RWPE2 (cell line): Measurements from ENCODE around the gene UBALD2.

ENCODE experiments used
- ATAC-seq: fragments of 200-7000 bp; cut with Tn5 transposase; 3 replicates; pipeline ENCODE4 v1.9.1; 2021; ENCODE audit warnings: low read depth
- DNase-seq: peaks from one replicate; pipeline ENCODE4 v3.0.0-alpha.2; 2020; ENCODE audit warnings: low spot score
- H3K27ac ChIP-seq: fragments of 450-650 bp; 2 replicates; pipeline ENCODE4 v1.5.1; 2017; ENCODE audit warnings: mild to moderate bottlenecking; ENCODE audit not compliant: poor library complexity, severe bottlenecking
- H3K27me3 ChIP-seq: fragments of 250-450 bp; sonication (Bioruptor Pico); 2 replicates; pipeline ENCODE4 v1.5.1; 2021; ENCODE audit warnings: mild to moderate bottlenecking, moderate library complexity; ENCODE audit not compliant: insufficient read depth, poor library complexity, severe bottlenecking
- H3K36me3 ChIP-seq: fragments of 250-450 bp; sonication (Bioruptor Pico); 2 replicates; pipeline ENCODE4 v1.5.1; 2020; ENCODE audit warnings: low read depth, mild to moderate bottlenecking, moderate library complexity
- H3K4me1 ChIP-seq: fragments of 250-450 bp; sonication (Bioruptor Pico); 2 replicates; pipeline ENCODE4 v1.5.1; 2021; ENCODE audit warnings: mild to moderate bottlenecking, moderate library complexity; ENCODE audit not compliant: insufficient read depth, poor library complexity, severe bottlenecking
- H3K4me3 ChIP-seq: fragments of 250-450 bp; sonication (Bioruptor Pico); 2 replicates; pipeline ENCODE4 v1.5.1; 2021; ENCODE audit warnings: mild to moderate bottlenecking, moderate library complexity; ENCODE audit not compliant: severe bottlenecking
- H3K9me3 ChIP-seq: fragments of 250-450 bp; sonication (Bioruptor Pico); 2 replicates; pipeline ENCODE4 v1.5.1; 2021; ENCODE audit warnings: mild to moderate bottlenecking, moderate library complexity; ENCODE audit not compliant: severe bottlenecking
- TF ChIP-seq, protein P1 (sequence below): fragments of 450-650 bp; IDR thresholded peaks from one replicate; pipeline ENCODE4 v1.5.1; 2017; ENCODE audit warnings: mild to moderate bottlenecking, moderate library complexity; ENCODE audit not compliant: poor library complexity, severe bottlenecking

UBALD2 gene

GRCh38 chr17:76309461-76309860 lies 44.3 kb downstream of the UBALD2 start:
- Histone ChIP-seq H3K27ac (no peak overlapping the region), H3K9me3 (no peaks in the 10 kb centered on the region), H3K36me3 (peaks cover 40% of the 10 kb centered on the region), H3K4me1 (no peaks in the 10 kb centered on the region), H3K27me3 (no peaks in the 10 kb centered on the region), H3K4me3 (no peak overlapping the region)
- ATAC-seq (no peak), DNase-seq (no peak)
- TF ChIP-seq, protein P1, sequence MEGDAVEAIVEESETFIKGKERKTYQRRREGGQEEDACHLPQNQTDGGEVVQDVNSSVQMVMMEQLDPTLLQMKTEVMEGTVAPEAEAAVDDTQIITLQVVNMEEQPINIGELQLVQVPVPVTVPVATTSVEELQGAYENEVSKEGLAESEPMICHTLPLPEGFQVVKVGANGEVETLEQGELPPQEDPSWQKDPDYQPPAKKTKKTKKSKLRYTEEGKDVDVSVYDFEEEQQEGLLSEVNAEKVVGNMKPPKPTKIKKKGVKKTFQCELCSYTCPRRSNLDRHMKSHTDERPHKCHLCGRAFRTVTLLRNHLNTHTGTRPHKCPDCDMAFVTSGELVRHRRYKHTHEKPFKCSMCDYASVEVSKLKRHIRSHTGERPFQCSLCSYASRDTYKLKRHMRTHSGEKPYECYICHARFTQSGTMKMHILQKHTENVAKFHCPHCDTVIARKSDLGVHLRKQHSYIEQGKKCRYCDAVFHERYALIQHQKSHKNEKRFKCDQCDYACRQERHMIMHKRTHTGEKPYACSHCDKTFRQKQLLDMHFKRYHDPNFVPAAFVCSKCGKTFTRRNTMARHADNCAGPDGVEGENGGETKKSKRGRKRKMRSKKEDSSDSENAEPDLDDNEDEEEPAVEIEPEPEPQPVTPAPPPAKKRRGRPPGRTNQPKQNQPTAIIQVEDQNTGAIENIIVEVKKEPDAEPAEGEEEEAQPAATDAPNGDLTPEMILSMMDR = no peak

GRCh38 chr17:76312735-76313134 lies 47.6 kb downstream of the UBALD2 start:
- no peak for ATAC-seq
- H3K4me3 ChIP-seq = no peak overlapping the region
- TF ChIP-seq, protein P1 = no peak
- no peak for DNase-seq
- H3K4me1 ChIP-seq = no peaks in the 10 kb centered on the region
- H3K36me3 ChIP-seq = peaks cover 46% of the 10 kb centered on the region
- H3K27ac ChIP-seq = no peak overlapping the region
- H3K27me3 ChIP-seq = no peaks in the 10 kb centered on the region
- no peaks in the 10 kb centered on the region for H3K9me3 ChIP-seq

- H3K36me3 ChIP-seq = peaks cover 55% of the 10 kb centered on the region
These were observed 49.5 kb downstream of the UBALD2 start for GRCh38 chr17:76314392-76315227.

GRCh38 chr17:76317535-76317934 lies 52.4 kb downstream of the UBALD2 start:
- Histone ChIP-seq H3K27ac (no peak overlapping the region), H3K36me3 (peaks cover 45% of the 10 kb centered on the region), H3K4me3 (no peak overlapping the region), H3K27me3 (no peaks in the 10 kb centered on the region), H3K4me1 (no peaks in the 10 kb centered on the region), H3K9me3 (no peaks in the 10 kb centered on the region)
- ATAC-seq = no peak
- no peak for DNase-seq
- TF ChIP-seq, protein P1 = no peak

More at GRCh38 chr17:76314392-76315227, 49.5 kb downstream of the UBALD2 start:
- H3K4me3 ChIP-seq = no peak overlapping the region
- DNase-seq (no peak), ATAC-seq (no peak)
- no peaks in the 10 kb centered on the region for H3K27me3 ChIP-seq
- H3K4me1 ChIP-seq = no peaks in the 10 kb centered on the region
- TF ChIP-seq, protein P1 = no peak
- H3K27ac ChIP-seq = no peak overlapping the region
- H3K9me3 ChIP-seq = no peaks in the 10 kb centered on the region

- TF ChIP-seq, protein P1 = no peak
- DNase-seq = no peak
These were observed 53.4 kb downstream of the UBALD2 start for GRCh38 chr17:76318586-76318985.

More at GRCh38 chr17:76318586-76318985, 53.4 kb downstream of the UBALD2 start:
- no peak overlapping the region for H3K4me3 ChIP-seq
- H3K36me3 ChIP-seq = peaks cover 34% of the 10 kb centered on the region
- no peak overlapping the region for H3K27ac ChIP-seq
- H3K9me3 ChIP-seq = no peaks in the 10 kb centered on the region
- ATAC-seq = no peak
- H3K4me1 ChIP-seq = no peaks in the 10 kb centered on the region
- no peaks in the 10 kb centered on the region for H3K27me3 ChIP-seq
